ENCODE data around the gene ACSF2. TPM values are rescaled to one million over a fixed set of nuclear protein-coding genes. Genes with fewer than 3 reads are reported as not detected.

ACSF2 gene
- polyA plus RNA-seq, 1 donor from 2014 or later: not detected

DNA sequence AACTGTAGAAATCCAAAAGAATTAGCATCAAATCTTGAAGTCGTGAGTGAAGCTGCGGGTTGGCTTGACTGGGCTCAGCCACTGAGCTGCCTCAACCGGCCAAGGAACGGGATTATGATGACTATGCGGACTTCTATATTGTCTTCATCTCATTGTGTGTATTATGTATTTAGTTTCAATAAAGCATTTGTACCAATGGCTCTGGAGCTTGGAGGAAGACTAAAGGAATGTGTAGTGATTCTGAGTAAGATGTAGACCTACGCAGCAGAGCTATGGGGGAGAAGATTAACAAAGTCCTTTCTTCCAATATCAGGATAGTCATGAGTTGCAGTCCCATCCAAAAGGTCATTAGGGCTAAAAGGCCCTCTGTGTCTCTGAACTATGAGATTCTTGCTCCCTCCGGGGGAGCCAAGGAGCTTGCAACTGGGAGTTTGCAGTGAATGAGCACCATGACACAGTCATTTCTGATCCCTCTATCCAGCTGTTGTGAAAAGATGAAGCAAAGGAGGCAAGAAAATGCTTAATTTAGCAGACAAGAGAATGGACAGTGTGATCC is 44.7 kb upstream of the ACSF2 start:
- no peaks in the 10 kb centered on the region for H3K36me3 ChIP-seq (ENCODE audit: insufficient read depth, low read length)
- no peaks in the 10 kb centered on the region for H3F3A ChIP-seq (ENCODE audit: insufficient read depth, low read length, poor library complexity, severe bottlenecking)
- H3K27me3 ChIP-seq (ENCODE audit: insufficient read depth, low read depth, low read length): no peaks in the 10 kb centered on the region
- no peak overlapping the region for H2AFZ ChIP-seq (ENCODE audit: low read depth, low read length)
- no peak for TF ChIP-seq TAF1 (IDR thresholded peaks at IDR 0.05; ENCODE audit: low read depth)
- TF ChIP-seq MXI1 (conservative IDR thresholded peaks at IDR 0.05; ENCODE audit: poor library complexity, severe bottlenecking): no peak
- no peak for TF ChIP-seq EZH2 (IDR thresholded peaks at IDR 0.05; ENCODE audit: borderline replicate concordance, insufficient read depth, low read length, poor library complexity, severe bottlenecking)
- H3K27ac ChIP-seq (ENCODE audit: low read length): no peak overlapping the region
- H3K9ac ChIP-seq (ENCODE audit: low read length): no peak overlapping the region
- no peaks in the 10 kb centered on the region for H3K79me2 ChIP-seq (replicated peaks; ENCODE audit: insufficient read depth, low read length)
- H3K9me2 ChIP-seq (ENCODE audit: insufficient read depth, low read length): no peaks in the 10 kb centered on the region
- no peaks in the 10 kb centered on the region for H3K9me3 ChIP-seq (ENCODE audit: low read length)
- no peak overlapping the region for H3K4me2 ChIP-seq (ENCODE audit: low read length)
- H3K4me3 ChIP-seq (ENCODE audit: low read length): no peak overlapping the region
- H4K20me1 ChIP-seq (ENCODE audit: insufficient read depth): no peaks in the 10 kb centered on the region

- no peak for TF ChIP-seq RAD21 (conservative IDR thresholded peaks at IDR 0.05)
- TF ChIP-seq POLR2AphosphoS5 (IDR thresholded peaks at IDR 0.05): no peak
- TF ChIP-seq TAF1 (IDR thresholded peaks at IDR 0.05; ENCODE audit: low read depth): no peak
- no peak for TF ChIP-seq CTCF (IDR thresholded peaks at IDR 0.05; ENCODE audit: poor library complexity, severe bottlenecking)
- TF ChIP-seq REST (IDR thresholded peaks at IDR 0.05; ENCODE audit: borderline replicate concordance): no peak
- TF ChIP-seq EZH2 (IDR thresholded peaks at IDR 0.05; ENCODE audit: borderline replicate concordance, insufficient read depth, low read length, poor library complexity, severe bottlenecking): no peak
- no peak for TF ChIP-seq SMC3 (conservative IDR thresholded peaks at IDR 0.05; ENCODE audit: poor library complexity)
- no peak for TF ChIP-seq EP300 (conservative IDR thresholded peaks at IDR 0.05; ENCODE audit: poor library complexity, severe bottlenecking)
- TF ChIP-seq MXI1 (conservative IDR thresholded peaks at IDR 0.05; ENCODE audit: poor library complexity, severe bottlenecking): no peak
- Histone ChIP-seq H2AFZ (ENCODE audit: low read depth, low read length) (no peak overlapping the region), H3K9ac (ENCODE audit: low read length) (no peak overlapping the region), H3K4me2 (ENCODE audit: low read length) (no peak overlapping the region), H3K27me3 (ENCODE audit: insufficient read depth, low read depth, low read length) (no peaks in the 10 kb centered on the region), H3K36me3 (ENCODE audit: insufficient read depth, low read length) (no peaks in the 10 kb centered on the region), H3K79me2 (replicated peaks; ENCODE audit: insufficient read depth, low read length) (no peaks in the 10 kb centered on the region), H3K27ac (ENCODE audit: low read length) (no peak overlapping the region), H3K9me3 (ENCODE audit: low read length) (no peaks in the 10 kb centered on the region), H3K4me3 (ENCODE audit: low read length) (no peak overlapping the region), H4K20me1 (ENCODE audit: insufficient read depth) (no peaks in the 10 kb centered on the region), H3K9me2 (ENCODE audit: insufficient read depth, low read length) (no peaks in the 10 kb centered on the region), H3F3A (ENCODE audit: insufficient read depth, low read length, poor library complexity, severe bottlenecking) (no peaks in the 10 kb centered on the region)
These were observed 44.1 kb upstream of the ACSF2 start for GRCh38 chr17:50381920-50382319.

All from neural cell (in vitro differentiated cells).